HL-60/S4 (cell line): Measurements from ENCODE around the gene CCNQ.

ENCODE experiments used
- in situ Hi-C: fragments of 300-500 bp; cut with MboI; formaldehyde crosslinking; loops from 2 replicates; pipeline ENCODE4 v1.14.3; 2022; ENCODE audit warnings: low sequenced_read_pairs

CCNQ gene

GRCh38 chrX:153637121-153638040, 38.4 kb upstream of the CCNQ start:
- in situ Hi-C loops = no loop called here

GRCh38 chrX:153636716-153637115, 37.8 kb upstream of the CCNQ start:
- in situ Hi-C loops = no loop called here

GRCh38 chrX:153635788-153636668, 37.1 kb upstream of the CCNQ start:
- in situ Hi-C loops = no loop called here

GRCh38 chrX:153635388-153635787, 36.4 kb upstream of the CCNQ start:
- in situ Hi-C loops = no loop called here

GRCh38 chrX:153634832-153635231, 35.9 kb upstream of the CCNQ start:
- in situ Hi-C loops = no loop called here

DNA sequence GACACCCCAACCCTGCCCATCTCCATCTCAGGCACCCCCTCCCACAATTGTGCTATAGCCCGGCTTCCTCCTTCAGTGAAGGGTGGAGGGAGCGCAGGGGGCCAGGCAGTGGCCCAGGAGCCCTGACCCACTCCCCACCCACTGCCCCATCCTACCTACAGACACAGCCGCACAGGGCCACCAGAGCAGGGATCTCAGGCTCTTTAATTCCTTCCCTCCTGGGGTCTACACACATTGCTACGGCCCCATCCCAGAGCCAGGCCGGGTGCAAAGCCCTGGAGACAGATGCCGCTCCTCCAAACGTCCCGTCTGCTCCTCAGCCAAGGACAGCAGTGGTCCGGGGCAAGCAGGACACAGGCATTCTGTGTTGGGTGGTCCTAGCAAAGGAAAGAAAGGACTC, 35.3 kb upstream of the CCNQ start:
- in situ Hi-C loops = no loop called here

DNA sequence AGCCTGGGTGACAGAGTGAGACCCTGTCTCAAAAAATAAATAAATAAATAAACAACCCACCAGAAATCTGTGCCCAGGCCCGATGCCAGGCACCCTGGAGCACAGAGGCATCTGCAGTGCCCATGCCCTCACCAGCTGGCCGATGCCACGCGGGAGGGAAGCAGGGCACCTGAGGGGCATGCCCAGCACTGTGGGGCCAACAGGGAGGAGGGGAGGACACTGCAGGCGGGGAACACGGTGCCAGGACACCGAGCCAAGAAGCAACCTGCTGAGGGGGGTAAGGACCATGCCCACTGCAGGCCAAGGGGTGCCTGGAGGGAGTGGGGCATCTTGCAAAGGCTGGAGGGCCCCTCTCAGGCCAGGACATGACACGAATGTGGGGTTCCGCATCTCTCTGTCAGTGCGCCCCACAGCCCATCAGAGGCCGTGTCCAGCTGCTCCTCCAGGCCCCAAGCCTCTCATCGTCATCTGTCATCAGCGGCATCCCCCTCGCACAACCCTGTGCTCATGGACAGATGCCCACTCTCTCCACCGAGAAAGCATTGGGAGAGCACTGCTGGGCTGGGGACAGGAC, 34.8 kb upstream of the CCNQ start:
- in situ Hi-C loops = no loop called here

DNA sequence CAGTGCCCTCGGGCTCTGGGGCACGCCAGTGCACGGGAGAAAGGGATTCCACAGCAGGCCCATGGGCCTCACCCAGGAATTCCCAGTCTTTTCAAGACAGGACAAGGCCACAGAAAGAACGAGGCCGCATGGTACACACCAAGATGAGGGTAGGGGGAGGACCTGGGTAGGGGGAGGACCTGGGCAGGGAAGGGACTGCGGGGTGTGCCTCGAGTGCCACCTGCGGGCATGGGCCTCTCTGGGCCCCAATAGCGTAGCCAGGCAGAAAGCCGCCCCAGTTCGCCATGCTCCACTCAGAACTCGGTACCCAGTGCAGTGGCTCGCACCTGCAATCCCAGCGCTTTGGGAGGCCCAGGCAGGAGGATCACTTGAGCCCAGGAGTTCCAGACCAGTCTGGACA, 34.1 kb upstream of the CCNQ start:
- in situ Hi-C loops = no loop called here

DNA sequence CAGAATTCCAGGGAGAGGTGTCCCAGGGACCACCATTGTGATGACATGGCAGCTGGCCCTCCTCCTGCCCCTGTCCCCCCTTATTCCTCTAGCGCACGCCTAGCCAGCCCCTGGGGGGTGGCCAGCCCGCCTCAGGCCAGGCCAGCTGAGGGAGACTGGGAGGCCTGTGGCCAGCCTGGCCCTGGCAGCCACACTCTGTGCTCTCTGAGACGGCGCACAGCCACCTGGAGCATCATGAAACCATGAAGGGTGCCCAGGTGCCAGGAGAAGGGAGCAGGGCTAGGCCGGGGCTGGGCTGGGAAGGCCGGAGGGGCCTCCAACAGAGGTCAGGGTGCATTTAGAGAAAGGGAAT, 33.6 kb upstream of the CCNQ start:
- in situ Hi-C loops = no loop called here

- in situ Hi-C loops = no loop called here
Observed at GRCh38 chrX:153631907-153632594, 33.1 kb upstream of the CCNQ start.

- in situ Hi-C loops = no loop called here
Observed at GRCh38 chrX:153631346-153631745, 32.4 kb upstream of the CCNQ start.

DNA sequence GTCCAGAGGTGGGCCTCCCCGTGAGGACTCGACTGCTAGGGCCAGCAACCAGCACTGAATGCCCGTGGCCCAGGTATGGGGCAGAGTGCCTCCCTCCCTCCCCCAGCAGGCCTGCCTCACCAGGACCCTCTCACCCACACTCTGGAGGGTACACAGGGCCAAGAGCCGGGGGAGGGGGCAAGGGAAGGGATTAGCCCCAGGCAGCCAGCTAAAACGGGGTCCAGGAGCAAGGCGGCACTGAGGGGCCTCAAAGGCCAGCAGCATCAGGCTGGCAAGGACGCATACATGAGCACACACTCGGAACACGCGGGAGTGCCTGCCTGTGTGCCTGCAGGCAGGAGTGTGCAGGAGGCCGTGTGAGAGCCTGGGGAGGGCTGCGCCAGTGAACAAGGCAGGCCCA, 29.7 kb upstream of the CCNQ start:
- in situ Hi-C loops = no loop called here

GRCh38 chrX:153628129-153628528, 29.2 kb upstream of the CCNQ start:
- in situ Hi-C loops = no loop called here

DNA sequence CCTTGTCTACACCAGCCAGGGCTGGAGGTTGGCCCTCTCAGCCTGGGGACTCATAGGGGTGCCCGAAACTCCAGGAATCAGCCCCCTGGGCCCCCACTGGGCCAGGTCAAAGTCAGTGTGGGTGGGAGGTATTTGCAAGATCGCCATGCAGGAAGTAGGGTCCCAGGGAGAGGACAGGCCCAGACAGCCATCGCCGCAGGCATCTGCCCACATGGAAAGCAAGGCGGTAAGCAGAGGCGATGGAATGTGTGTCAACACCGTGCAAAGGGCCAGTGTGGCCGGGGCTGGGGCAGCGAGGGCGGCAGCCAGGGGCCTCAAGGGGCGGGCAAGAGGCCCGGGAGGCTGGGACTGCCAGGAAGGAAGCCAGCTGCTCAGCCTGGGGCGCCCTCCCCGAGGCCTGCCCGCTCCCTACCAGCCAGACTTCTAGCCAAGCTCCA, 28.8 kb upstream of the CCNQ start:
- in situ Hi-C loops = no loop called here

GRCh38 chrX:153626863-153627674, 28.1 kb upstream of the CCNQ start:
- in situ Hi-C loops = no loop called here

GRCh38 chrX:153626025-153626633, 27.2 kb upstream of the CCNQ start:
- in situ Hi-C loops = no loop called here

GRCh38 chrX:153625271-153626024, 26.5 kb upstream of the CCNQ start:
- in situ Hi-C loops = no loop called here

GRCh38 chrX:153624196-153625091, 25.5 kb upstream of the CCNQ start:
- in situ Hi-C loops = no loop called here
